Body of pancreas (tissue), 4 donors: Measurements from ENCODE around the gene USP34. TPM values are rescaled to one million over a fixed set of nuclear protein-coding genes. Genes with fewer than 3 reads are reported as not detected.
"Not testable (repeated sequence)": the region's sequence is repeated elsewhere in the genome, so short reads cannot be mapped to it uniquely, and the experiment has no call there.

Experiments
- ATAC-seq: fragments of 150-250 bp; one replicate; pipeline ENCODE4 v1.9.1; 2016
- DNase-seq, 4 donors: peaks; one replicate each; pipeline ENCODE4 v3.0.0-alpha.2; 2019
- H3K27ac ChIP-seq, 4 donors: fragments of 200-600 bp; sonication (generic); 1 replicate in 3 of 4; 2 replicates in 1 of 4; pipeline versions ENCODE4 v1.5.1 to v1.6.1; 2016 to 2019; ENCODE audit warnings: mild to moderate bottlenecking in 1 of 4, mixed read lengths in 1 of 4, moderate library complexity in 1 of 4
- H3K27me3 ChIP-seq, 2 donors: fragments of 200-600 bp; sonication (generic); one replicate each; pipeline ENCODE4 v1.6.0; 2016; ENCODE audit warnings: mild to moderate bottlenecking in 1 of 2
- H3K36me3 ChIP-seq, 2 donors: fragments of 200-600 bp; sonication (generic); replicated peaks in 1 of 2; 2 replicates each; pipeline ENCODE4 v1.5.1; 2016; ENCODE audit warnings: low read depth in 2 of 2; ENCODE audit not compliant: insufficient read depth in 1 of 2
- H3K4me1 ChIP-seq: fragments of 200-600 bp; sonication (generic); one replicate; pipeline ENCODE4 v1.6.0; 2016
- H3K4me3 ChIP-seq, 2 donors: fragments of 200-600 bp; sonication (generic); 1 replicate in 1 of 2; 2 replicates in 1 of 2; pipeline ENCODE4 v1.5.1; 2016 to 2019
- H3K9me3 ChIP-seq, 3 donors: fragments of 200-600 bp; sonication (generic); 1 replicate in 2 of 3; 2 replicates in 1 of 3; pipeline ENCODE4 v1.5.1; 2016
- POLR2A ChIP-seq, 3 donors: fragments of 450-650 bp; IDR thresholded peaks; one replicate each; pipeline ENCODE4 v1.6.1; 2016; ENCODE audit warnings: antibody characterized with exemption in 3 of 3, mild to moderate bottlenecking in 2 of 3
- WGBS, 2 donors: methylation state at CpG; one replicate each; pipeline ENCODE4 v1.1.5; 2017; 5-methylcytosine and 5-hydroxymethylcytosine counted together
- intact Hi-C: fragments of 100-400 bp; cut with DNase I; formaldehyde crosslinking; loops from one replicate; pipeline ENCODE4 v1.15.1; 2023
- total RNA-seq, 2 donors: library from RNA; depleted of rRNA; stranded (reverse); fragments of >200 nt; gene quantifications; one replicate each; pipeline ENCODE4 v1.1.0, GENCODE V29; 2016
- TF ChIP-seq, protein P1 (sequence below), 7 experiments: fragments of 450-650 bp in 4 of 7; fragments of 200-600 bp in 3 of 7; sonication (generic) in 3 of 7; IDR thresholded peaks; one replicate each; pipeline ENCODE4 v1.5.1; 2016 to 2019; ENCODE audit warnings: antibody characterized with exemption in 7 of 7

Gene USP34
- total RNA-seq, 2 donors from 2014 or later = 87.0 to 96.5 TPM

DNA sequence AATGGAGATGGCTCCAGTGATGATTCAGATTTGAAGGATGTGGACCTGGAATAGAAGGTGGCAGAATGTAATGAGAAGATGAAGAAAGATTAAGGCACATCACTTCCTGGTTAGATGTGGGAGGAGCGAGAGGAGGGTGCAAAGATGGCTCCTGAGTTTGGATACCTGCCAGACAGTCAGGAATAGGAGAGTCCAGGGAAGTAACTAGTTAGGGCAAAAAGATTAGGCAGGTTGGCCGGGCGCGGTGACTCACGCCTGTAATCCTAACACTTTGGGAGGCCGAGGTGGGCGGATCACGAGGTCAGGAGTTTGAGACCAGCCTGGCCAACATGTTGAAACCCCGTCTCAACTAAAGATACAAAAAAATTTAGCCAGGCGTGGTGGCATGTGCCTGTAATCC is 303.3 kb downstream of the USP34 start:
- no peak overlapping the region for H3K4me3 ChIP-seq
- intact Hi-C loops = no loop called here
- H3K36me3 ChIP-seq = peaks cover 0 to 9% of the 10 kb centered on the region in 2 donors
- no peak for ATAC-seq
- 91 to 95% methylated on average over 10 of the region's 10 CpGs for WGBS, 2 donors
- no peaks in the 10 kb centered on the region for H3K9me3 ChIP-seq
- H3K4me1 ChIP-seq = no peaks in the 10 kb centered on the region
- no peaks in the 10 kb centered on the region for H3K27me3 ChIP-seq
- no peak for TF ChIP-seq POLR2A (IDR thresholded peaks at IDR 0.05)
- TF ChIP-seq, protein P1, sequence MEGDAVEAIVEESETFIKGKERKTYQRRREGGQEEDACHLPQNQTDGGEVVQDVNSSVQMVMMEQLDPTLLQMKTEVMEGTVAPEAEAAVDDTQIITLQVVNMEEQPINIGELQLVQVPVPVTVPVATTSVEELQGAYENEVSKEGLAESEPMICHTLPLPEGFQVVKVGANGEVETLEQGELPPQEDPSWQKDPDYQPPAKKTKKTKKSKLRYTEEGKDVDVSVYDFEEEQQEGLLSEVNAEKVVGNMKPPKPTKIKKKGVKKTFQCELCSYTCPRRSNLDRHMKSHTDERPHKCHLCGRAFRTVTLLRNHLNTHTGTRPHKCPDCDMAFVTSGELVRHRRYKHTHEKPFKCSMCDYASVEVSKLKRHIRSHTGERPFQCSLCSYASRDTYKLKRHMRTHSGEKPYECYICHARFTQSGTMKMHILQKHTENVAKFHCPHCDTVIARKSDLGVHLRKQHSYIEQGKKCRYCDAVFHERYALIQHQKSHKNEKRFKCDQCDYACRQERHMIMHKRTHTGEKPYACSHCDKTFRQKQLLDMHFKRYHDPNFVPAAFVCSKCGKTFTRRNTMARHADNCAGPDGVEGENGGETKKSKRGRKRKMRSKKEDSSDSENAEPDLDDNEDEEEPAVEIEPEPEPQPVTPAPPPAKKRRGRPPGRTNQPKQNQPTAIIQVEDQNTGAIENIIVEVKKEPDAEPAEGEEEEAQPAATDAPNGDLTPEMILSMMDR (IDR thresholded peaks at IDR 0.05) = no peak
- no peak for DNase-seq
- no peak overlapping the region for H3K27ac ChIP-seq

DNA sequence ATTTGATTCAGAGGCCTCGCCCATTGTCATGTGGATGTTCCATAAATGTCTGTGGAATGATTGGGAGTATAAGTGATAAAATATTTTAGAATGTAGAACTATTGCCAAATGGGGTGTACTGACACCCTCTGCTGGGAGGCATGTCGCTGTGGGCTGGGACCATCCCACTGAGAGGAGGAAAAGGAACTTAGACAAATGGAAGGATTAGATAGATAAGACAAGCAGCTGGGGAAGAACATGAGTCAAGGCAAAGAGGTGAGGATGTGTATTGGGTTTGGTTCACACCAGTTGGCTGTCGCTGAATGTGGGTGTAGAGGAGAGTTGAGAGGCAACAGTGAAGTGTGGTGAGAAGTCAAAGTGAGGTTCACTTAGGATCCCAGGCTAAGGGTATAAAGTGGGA is 304.9 kb downstream of the USP34 start:
- H3K4me3 ChIP-seq = no peak overlapping the region
- DNase-seq (no peak), ATAC-seq (no peak)
- intact Hi-C loops = no loop called here
- peaks cover 0 to 9% of the 10 kb centered on the region in 2 donors for H3K36me3 ChIP-seq
- no peak overlapping the region for H3K27ac ChIP-seq
- no peak for TF ChIP-seq POLR2A (IDR thresholded peaks at IDR 0.05)
- TF ChIP-seq, protein P1 (IDR thresholded peaks at IDR 0.05) = no peak
- H3K4me1 ChIP-seq = no peaks in the 10 kb centered on the region
- no peaks in the 10 kb centered on the region for H3K9me3 ChIP-seq
- no peaks in the 10 kb centered on the region for H3K27me3 ChIP-seq
- WGBS, 2 donors = 93% methylated on average over 3 of the region's 3 CpGs

DNA sequence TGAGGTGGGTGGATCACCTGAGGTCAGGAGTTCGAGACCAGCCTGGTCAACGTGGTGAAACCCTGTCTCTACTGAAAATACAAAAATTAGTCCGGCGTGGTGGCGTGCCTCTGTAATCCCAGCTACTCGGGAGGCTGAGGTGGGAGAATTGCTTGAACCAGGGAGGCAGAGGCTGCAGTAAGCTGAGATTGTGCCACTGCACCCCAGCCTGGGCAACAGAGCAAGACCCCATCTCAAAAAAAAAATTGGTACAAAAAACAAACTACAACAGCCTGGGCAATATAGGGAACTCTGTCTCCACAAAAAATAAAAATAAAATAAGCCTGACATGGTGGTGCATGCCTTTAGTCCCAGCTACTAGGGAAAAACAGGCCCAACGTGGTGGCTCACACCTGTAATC is 305.8 kb downstream of the USP34 start:
- ATAC-seq, intact Hi-C loops, H3K9me3 ChIP-seq, H3K4me3 ChIP-seq, DNase-seq, H3K27me3 ChIP-seq, H3K36me3 ChIP-seq, H3K4me1 ChIP-seq, H3K27ac ChIP-seq: not testable (repeated sequence)
- 92% methylated on average over 7 of the region's 7 CpGs for WGBS, 2 donors

DNA sequence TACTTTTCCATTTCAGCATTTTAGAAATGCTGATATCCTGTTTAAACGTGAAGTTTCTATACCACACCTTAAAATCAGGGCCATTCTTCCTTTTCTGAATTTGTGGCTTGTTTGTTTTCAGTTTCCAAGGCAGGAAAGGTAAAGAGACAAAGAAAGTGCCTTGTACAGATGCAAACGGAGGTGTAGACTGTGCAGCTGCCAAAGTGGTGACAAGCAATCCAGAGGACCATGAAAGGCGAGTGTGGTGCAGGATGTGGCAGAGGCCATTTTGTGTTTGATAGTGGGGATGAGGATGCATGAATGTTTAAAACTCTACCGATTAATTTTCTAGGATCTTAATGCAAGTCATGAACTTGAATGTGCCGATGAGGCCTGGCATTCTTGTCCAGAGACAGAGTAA is 308.2 kb downstream of the USP34 start:
- Histone ChIP-seq H3K27me3 (no peaks in the 10 kb centered on the region), H3K9me3 (no peaks in the 10 kb centered on the region), H3K4me1 (no peaks in the 10 kb centered on the region), H3K27ac (no peak overlapping the region), H3K4me3 (no peak overlapping the region), H3K36me3 (peaks cover 0 to 9% of the 10 kb centered on the region in 2 donors)
- intact Hi-C loops = no loop called here
- ATAC-seq = no peak
- 84 to 87% methylated on average over 5 of the region's 5 CpGs for WGBS, 2 donors
- no peak for DNase-seq
- no peak for TF ChIP-seq POLR2A (IDR thresholded peaks at IDR 0.05)
- TF ChIP-seq, protein P1 (IDR thresholded peaks at IDR 0.05) = no peak

DNA sequence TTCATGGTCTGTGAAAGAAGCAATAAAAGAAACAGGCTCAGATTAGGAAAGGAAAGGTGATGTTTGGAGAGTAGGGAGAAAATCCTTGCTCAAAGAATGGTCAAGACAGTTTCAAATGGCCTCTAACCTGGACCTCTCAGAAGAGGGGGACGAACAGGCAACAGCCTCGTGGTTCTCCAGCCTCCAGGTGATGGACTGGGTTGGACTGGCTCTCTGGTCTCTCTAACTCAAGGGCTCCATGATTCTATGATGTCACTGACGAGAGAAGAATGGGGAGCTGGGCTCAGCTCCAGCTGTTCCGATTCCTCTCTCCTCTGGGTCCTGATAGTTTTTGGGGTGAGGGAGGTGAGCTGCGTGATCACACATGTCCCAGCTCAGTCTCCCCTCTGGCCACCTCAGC is 309.0 kb downstream of the USP34 start, which contains the start of gene C2orf74:
Gene C2orf74 (plus strand): TSS at position 301 of the 400 bp plus-strand sequence. CDS start 327 bp downstream, outside the sequence.
- no peaks in the 10 kb centered on the region for H3K4me1 ChIP-seq
- TF ChIP-seq, protein P1 (IDR thresholded peaks at IDR 0.05) = no peak
- H3K36me3 ChIP-seq = peaks cover 0 to 9% of the 10 kb centered on the region in 2 donors
- WGBS, 2 donors = 89 to 91% methylated on average over 4 to 5 of the region's 5 CpGs
- no peaks in the 10 kb centered on the region for H3K9me3 ChIP-seq
- no peak within 1 kb of the TSS for H3K4me3 ChIP-seq
- H3K27me3 ChIP-seq = no peaks in the 10 kb centered on the region
- H3K27ac ChIP-seq = no peak within 1 kb of the TSS
- ATAC-seq (no peak), DNase-seq (no peak)
- intact Hi-C loops = no loop called here
